BE2C (cell line): ENCODE data around the gene SRRM4.

Experiments
- DNase-seq: peaks from one replicate; pipeline ENCODE4 v3.0.0-alpha.2; 2020
- H3K27me3 ChIP-seq: fragments of 250-450 bp; sonication (Bioruptor Pico); 2 replicates; pipeline ENCODE4 v1.5.1; 2020; ENCODE audit warnings: mild to moderate bottlenecking
- H3K36me3 ChIP-seq: fragments of 250-450 bp; sonication (Bioruptor Pico); 2 replicates; pipeline ENCODE4 v1.5.1; 2020; ENCODE audit warnings: mild to moderate bottlenecking
- H3K4me1 ChIP-seq: fragments of 250-450 bp; sonication (Bioruptor Pico); 2 replicates; pipeline ENCODE4 v1.5.1; 2020
- H3K4me3 ChIP-seq: 2 replicates; pipeline ENCODE4 v1.5.1; 2011; ENCODE audit warnings: low read depth, low read length
- H3K9me3 ChIP-seq: fragments of 250-450 bp; sonication (Bioruptor Pico); 2 replicates; pipeline ENCODE4 v1.5.1; 2020
- CTCF ChIP-seq: IDR thresholded peaks from 2 replicates; pipeline ENCODE4 v1.5.1; 2012; ENCODE audit warnings: mild to moderate bottlenecking, low read depth, low read length

SRRM4 gene

GRCh38 chr12:119075918-119076317 lies 94.6 kb downstream of the SRRM4 start:
- H3K9me3 ChIP-seq, result no peaks in the 10 kb centered on the region
- peaks cover 48% of the 10 kb centered on the region for H3K4me1 ChIP-seq
- H3K4me3 ChIP-seq, result no peak overlapping the region
- no peak for DNase-seq
- no peaks in the 10 kb centered on the region for H3K27me3 ChIP-seq
- no peak for TF ChIP-seq CTCF
- no peaks in the 10 kb centered on the region for H3K36me3 ChIP-seq

DNA sequence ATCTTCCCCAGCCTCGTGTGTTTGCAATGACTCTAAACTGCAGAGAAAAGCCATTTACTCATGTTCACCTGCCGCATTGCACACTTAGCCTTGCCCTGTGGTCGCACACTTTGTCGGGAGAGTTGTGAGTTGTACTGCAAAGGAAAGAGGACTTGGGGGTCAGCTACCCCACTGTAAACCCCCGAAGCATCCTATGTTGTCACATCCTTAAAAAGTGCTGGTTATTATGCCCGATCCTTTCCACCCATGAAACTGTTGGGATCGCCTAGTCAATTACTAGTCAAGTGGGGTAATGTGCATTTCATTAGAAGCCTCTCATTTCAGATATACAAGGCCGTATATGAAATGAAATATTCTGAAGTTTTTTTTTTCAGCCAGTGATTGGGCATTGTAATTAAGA lies 98.2 kb downstream of the SRRM4 start:
- Histone ChIP-seq H3K4me1 (peaks cover 53% of the 10 kb centered on the region), H3K27me3 (no peaks in the 10 kb centered on the region), H3K9me3 (no peaks in the 10 kb centered on the region), H3K36me3 (peaks cover 6% of the 10 kb centered on the region; the same call in 1 of the 2 replicates), H3K4me3 (no peak overlapping the region)
- DNase-seq, result no peak
- TF ChIP-seq CTCF, result no peak

DNA sequence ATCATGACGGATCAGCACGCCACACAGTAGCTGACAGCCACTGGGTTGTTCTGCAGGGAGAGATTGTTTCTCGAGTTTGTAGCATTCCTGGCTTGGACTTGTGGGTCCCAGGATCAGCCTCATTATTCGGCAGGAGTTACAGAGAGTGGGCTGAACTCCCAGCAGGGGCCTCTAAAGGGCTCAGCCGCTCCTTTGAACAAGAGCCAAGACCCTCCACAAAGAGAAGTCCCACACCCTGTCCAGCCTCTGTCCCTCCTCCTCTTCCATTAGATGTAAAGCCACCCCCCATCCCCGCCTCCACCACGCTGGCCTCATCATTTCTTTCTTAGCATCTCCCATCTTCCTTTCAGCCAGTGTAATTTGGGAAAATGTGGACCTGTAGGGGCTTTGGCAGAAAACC lies 100.7 kb downstream of the SRRM4 start:
- H3K4me3 ChIP-seq, result peak overlapping the region; percentile 21
- no peak for TF ChIP-seq CTCF
- H3K9me3 ChIP-seq, result no peaks in the 10 kb centered on the region
- peak; percentile 46 for DNase-seq
- peaks cover 52% of the 10 kb centered on the region for H3K4me1 ChIP-seq
- H3K27me3 ChIP-seq, result no peaks in the 10 kb centered on the region
- peaks cover 6% of the 10 kb centered on the region; the same call in 1 of the 2 replicates for H3K36me3 ChIP-seq

DNA sequence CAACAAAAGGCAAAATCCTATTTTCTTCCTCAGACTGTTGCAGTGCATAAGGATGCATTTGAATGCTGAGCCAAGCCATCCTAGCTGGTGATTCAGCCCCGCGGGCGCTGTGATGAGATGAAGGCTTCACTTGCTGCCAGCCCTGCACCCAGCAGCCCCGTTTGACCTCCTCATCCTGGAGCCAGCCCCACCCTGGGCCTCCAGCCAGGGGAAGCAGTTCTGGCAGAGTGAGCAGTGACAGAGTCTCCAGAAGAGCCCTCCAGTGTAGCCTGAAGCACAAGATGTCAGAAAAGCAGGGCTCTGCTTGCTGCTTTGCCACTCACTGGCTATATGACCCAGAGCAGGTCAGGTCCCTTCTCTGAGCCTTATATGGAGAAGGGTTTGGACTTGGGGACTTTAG lies 101.2 kb downstream of the SRRM4 start:
- peaks cover 6% of the 10 kb centered on the region; the same call in 1 of the 2 replicates for H3K36me3 ChIP-seq
- peak overlapping the region; percentile 21 for H3K4me3 ChIP-seq

GRCh38 chr12:119088685-119089379 lies 107.5 kb downstream of the SRRM4 start:
- Histone ChIP-seq H3K36me3 (peaks cover 4% of the 10 kb centered on the region; the same call in 1 of the 2 replicates), H3K4me1 (peaks cover 17% of the 10 kb centered on the region), H3K4me3 (no peak overlapping the region), H3K27me3 (no peaks in the 10 kb centered on the region), H3K9me3 (no peaks in the 10 kb centered on the region)
- no peak for DNase-seq
- no peak for TF ChIP-seq CTCF

More for the DNA sequence above, 101.2 kb downstream of the SRRM4 start:
- peak; percentile 96 for DNase-seq
- no peaks in the 10 kb centered on the region for H3K27me3 ChIP-seq
- H3K9me3 ChIP-seq, result no peaks in the 10 kb centered on the region
- TF ChIP-seq CTCF, result no peak
- H3K4me1 ChIP-seq, result peaks cover 52% of the 10 kb centered on the region

GRCh38 chr12:119089380-119090013 lies 108.2 kb downstream of the SRRM4 start:
- no peak for DNase-seq
- Histone ChIP-seq H3K27me3 (no peaks in the 10 kb centered on the region), H3K36me3 (no peaks in the 10 kb centered on the region; the same call in 1 of the 2 replicates), H3K4me3 (no peak overlapping the region), H3K9me3 (no peaks in the 10 kb centered on the region), H3K4me1 (peaks cover 14% of the 10 kb centered on the region; the same call in 1 of the 2 replicates)
- TF ChIP-seq CTCF, result no peak
